ENCODE measurements around the gene STOML1. TPM values are rescaled to one million over a fixed set of nuclear protein-coding genes. Genes with fewer than 3 reads are reported as not detected.

STOML1 gene, protein sequence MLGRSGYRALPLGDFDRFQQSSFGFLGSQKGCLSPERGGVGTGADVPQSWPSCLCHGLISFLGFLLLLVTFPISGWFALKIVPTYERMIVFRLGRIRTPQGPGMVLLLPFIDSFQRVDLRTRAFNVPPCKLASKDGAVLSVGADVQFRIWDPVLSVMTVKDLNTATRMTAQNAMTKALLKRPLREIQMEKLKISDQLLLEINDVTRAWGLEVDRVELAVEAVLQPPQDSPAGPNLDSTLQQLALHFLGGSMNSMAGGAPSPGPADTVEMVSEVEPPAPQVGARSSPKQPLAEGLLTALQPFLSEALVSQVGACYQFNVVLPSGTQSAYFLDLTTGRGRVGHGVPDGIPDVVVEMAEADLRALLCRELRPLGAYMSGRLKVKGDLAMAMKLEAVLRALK
- 20.3 TPM for total RNA-seq

DNA sequence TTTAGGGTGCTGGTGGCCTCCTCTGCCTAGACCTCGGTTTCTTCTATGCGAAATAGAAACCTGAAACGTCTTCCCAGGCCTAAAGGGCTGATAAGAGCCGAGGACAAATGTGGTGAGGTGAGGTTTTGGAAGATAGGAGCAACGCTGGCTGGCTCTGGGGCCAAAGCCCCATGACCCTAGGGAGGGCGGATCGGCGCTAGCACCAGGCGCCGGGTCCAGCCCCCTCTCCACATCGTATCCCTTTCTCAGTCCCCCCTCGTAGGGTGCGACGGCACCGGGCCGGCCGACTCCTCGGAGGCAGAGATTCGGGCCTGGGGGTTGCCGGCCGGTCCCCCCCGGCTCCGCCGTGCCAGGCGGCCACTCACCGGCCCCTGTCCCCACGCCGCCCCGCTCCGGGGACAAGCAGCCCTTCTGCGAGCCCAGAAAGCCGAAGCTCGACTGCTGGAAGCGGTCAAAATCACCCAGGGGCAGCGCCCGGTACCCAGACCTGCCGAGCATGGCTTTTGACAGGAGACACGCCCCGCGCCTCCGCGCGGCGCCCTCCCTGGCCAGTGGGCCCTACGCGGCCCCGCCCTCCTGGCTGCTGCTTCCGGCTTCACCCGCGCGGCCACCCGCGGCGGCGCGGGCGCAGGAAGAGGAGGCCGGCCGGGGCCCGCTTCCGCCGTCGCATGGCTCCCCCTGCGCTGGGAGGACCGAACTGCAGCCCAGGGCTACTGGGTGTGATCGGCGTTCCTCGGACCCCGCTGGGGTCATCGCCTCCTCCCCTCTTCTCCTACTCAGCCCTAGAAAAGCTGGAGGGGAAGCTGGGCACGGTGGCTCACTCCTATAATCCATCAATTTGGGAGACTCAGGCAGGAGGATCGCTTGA, at the start of gene STOML1:
TSS of gene STOML1 (minus strand) at position 570 of the 868 bp plus-strand sequence. CDS start at position 498, 72 bp downstream.
- peak; percentile 93 for DNase-seq (ENCODE audit: low spot score)

- DNase-seq (ENCODE audit: low spot score), result no peak
Observed at GRCh38 chr15:74041311-74041756, 49.2 kb upstream of the STOML1 start.

- DNase-seq (ENCODE audit: low spot score), result peak; percentile 64
Observed at GRCh38 chr15:74040109-74040850, 48.2 kb upstream of the STOML1 start.

- DNase-seq (ENCODE audit: low spot score), result no peak
Observed at GRCh38 chr15:74039656-74040010, 47.5 kb upstream of the STOML1 start.

GRCh38 chr15:74038707-74039655, 46.9 kb upstream of the STOML1 start:
- no peak for DNase-seq (ENCODE audit: low spot score)

GRCh38 chr15:74037171-74038117, 45.3 kb upstream of the STOML1 start:
- DNase-seq (ENCODE audit: low spot score), result no peak

DNA sequence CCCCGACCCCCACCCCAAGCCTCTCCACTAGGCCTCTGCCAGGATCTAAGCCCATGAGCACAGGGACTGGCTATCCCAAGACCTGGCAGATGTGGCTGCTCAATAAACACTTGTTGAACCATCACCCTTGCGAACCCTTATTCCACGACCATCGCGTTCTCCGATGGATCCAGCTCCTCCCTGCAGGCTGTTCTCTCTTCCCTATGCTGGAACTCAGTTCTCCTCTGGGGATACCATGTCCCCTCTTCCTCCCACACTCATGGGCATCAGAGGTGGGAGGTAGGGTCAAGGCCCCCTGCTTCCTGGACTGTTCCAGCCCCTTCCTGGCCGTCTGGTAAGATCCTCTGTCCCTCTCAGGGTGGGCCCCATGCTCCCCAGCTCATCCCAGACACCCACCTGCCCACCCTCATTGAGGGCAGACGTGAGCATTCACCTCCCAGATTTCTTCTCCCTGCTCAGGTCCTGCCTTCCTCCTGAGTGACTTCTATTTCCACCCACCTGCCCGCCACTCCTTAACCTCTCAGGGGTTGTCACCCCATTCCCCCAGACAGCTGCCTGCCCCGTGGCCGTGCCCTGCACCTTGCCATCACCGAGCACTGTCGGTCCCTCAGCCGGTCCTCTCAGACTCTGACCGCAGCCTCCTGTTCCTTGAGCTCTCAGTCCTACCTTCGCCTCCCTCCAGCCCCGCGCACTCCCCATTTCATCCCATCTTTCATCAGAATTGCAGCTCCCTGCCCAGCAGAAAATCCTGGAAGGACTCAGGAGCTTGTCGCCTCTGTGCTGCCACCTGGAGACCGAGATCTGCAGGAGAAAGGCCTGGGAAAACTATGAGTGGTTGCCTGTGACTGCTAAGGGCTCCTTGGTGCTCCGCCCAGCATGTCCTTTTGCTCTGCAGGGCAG, 44.4 kb upstream of the STOML1 start:
- peak; percentile 61 for DNase-seq (ENCODE audit: low spot score)

- DNase-seq (ENCODE audit: low spot score), result no peak
Observed at GRCh38 chr15:74035121-74036017, 43.3 kb upstream of the STOML1 start.

DNA sequence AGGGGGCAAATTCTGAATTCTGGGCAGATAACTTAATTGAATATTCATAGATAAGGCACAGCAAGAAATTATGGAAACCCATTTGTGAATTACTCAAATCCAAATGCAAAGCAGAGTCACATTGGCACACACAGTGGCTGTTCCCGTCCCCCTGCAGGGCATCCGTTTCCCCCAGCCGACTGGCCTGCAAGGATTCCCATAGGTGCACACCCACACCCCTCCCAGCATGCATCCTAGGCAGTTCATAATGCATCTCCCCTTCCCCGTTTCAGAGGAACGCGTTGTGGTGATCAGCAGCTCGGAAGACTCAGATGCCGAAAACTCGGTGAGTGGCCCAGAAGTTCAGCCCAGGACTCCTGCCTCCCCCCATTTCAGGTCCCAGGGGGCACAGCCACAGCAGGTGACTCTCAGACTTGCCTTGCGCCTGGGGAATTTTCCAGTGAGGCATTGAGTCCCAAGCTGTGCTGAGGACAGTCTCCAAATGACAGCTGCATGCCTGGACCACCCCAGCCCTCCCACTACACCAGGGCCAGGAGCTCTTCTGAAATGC, 42.2 kb upstream of the STOML1 start:
- no peak for DNase-seq (ENCODE audit: low spot score)

DNA sequence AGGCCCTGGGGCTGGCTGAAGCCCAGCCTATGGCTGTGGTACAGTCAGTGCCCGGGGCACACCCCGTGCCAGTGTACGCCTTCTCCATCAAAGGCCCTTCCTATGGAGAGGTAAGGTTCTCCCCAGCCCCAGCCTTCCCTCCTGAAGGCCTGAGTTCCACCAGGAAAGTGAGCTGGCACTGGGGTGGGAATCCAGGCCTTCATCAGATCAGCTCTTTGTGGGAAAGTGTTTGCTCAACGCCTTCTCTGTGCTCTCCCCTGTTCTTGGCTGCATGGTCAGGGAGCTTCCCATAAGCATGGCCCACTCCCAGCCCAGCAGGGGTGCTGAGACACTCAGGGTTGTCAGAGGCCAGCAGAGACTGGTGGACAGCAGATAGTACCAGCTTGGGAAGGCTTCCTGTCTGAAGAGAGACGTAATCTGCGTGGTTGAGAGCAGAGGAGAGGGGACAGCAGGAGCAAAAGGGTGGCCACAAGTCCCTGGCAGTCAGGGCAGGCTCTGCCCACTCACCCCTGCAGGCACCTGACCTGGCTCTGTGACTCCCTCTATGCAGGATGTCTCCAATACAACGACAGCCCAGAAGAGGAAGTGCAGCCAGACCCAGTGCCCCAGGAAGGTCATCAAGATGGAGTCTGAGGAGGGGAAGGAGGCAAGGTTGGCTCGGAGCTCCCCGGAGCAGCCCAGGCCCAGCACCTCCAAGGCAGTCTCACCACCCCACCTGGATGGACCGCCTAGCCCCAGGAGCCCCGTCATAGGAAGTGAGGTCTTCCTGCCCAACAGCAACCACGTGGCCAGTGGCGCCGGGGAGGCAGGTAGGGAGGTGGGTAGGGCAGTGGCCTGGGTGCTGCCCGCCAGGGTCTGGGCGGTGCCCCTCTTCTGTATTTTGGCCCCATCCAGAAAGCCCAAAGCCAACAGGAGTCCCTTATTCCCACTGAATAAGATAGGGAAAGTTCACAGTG, 40.8 kb upstream of the STOML1 start:
- DNase-seq (ENCODE audit: low spot score), result no peak

DNA sequence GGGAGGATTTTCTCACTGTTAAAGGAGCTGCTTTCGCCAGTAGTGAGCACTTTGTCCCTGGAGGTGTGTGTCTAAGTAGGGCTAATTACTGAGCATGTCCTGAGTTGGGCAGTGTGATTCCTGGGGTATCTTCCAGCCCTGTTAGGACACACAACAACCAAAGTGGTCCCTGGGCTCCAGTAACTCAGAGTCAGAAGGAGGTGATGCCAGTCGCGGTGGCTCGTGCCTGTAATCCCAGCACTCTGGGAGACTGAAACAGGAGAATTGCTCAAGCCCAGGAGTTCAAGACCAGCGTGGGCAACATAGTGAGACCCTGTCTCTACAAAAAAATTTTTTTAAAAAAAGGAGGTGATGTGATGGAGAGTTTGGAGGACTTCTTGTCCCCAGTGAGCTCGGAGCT, 40.0 kb upstream of the STOML1 start:
- no peak for DNase-seq (ENCODE audit: low spot score)

GRCh38 chr15:74028646-74029045, 36.6 kb upstream of the STOML1 start:
- DNase-seq (ENCODE audit: low spot score), result no peak

DNA sequence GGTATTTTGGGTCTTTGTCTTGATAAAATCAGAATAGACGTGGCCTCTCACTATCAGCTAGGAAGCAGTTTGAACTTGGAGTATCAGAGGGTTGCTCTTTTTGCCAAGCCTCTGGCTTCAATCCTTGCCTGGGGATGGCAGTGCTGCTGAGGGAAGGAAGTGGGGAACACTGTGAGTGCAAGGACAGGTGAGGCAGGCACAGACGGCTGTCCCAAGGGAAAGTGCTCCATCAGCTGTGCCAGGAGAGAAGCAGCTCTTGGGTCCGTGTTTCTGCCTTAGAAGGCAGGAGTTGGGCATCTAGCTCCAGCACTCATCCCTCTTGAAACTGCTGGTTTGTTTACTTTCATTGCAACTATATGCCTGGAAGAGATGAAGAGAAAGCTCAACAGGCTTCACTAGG, 35.6 kb upstream of the STOML1 start:
- DNase-seq (ENCODE audit: low spot score), result no peak

DNA sequence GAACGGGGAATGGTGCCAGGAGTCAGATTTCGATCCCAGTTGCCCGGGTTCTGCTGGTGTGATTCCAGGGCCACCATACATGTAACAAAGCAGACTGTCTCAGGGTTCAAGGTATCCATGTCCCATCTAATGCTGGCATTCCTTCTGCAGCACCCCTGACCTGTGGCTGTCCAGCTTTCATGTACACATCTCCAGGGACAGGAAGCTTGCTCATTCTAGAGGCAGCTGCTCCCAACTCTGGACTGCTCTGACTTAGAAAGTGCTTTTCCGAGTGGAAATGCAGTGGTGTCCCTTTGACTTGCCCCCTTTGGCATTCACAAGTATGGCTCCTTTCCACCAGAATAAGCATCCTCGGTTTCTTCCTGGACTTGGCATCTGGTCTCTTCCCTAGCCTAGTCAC, 33.3 kb upstream of the STOML1 start:
- DNase-seq (ENCODE audit: low spot score), result no peak

DNA sequence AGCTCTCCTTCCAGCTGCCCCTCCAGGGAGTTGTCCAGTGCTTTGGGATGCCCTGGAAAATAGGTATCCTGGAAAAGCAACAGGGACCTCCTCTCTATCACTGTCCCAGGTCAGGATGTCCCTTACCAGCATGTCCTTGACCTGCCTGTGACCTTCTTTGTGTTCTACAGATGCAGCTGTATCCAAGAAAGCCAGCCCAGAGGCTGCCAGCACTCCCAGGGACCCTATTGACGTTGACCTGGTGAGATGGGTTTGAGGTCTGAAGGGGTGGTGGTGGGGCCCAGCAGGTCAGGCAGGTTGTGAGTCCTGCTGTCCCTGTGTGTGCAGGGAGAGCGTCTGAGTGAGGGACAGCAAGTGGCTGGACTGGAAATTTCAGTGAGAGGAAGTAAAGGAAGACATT, 32.6 kb upstream of the STOML1 start:
- no peak for DNase-seq (ENCODE audit: low spot score)
